ENCODE data around the gene TNS1. TPM values are rescaled to one million over a fixed set of nuclear protein-coding genes. Genes with fewer than 3 reads are reported as not detected.

The TNS1 gene
- total and polyA plus RNA-seq, 8 donors = 38.5 to 166 (median 102) TPM

DNA sequence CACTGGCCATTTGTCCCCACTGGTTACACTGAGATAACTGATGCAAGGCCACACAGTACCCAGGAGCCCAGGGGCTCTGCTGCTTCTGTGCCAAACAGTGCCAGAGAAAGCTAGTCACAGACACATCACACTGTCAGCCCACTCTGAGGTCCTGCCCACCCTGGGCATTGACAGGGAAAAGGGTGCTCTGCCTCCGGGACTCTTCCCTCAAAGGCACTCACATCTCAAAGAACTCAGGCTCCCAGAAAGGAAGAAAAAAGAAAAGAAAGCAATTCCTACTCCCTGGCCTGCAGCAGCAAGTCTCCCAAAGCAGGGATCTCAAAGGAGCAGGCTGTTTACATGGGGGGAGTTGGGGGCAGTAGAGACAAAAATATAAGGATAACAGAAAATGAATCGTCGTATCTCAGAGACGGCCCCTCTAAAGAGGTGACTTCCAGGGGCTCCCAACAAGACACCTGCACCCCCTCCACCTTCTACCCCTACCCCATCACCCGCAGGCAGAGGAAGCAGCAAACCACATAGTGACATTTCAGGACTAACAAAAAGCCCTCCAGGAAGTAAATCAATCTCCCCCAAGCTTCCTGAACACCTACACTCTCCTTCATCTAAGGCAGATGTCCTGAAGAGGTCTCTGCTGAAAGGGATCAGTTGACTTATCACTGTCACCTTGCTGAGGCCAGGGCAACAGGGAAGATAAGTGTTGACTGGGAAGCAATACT lies 247.6 kb downstream of the TNS1 start:
- TF ChIP-seq CTCF (IDR thresholded peaks at IDR 0.05) = no peak
- FAIRE-seq = no peak

GRCh38 chr2:217753460-217754200 lies 249.2 kb downstream of the TNS1 start:
- no peak overlapping the region for H3K27ac ChIP-seq
- TF ChIP-seq CTCF (IDR thresholded peaks at IDR 0.05) = no peak
- WGBS, 2 donors = 85 to 89% methylated on average over 9 of the region's 9 CpGs
- H3K27me3 ChIP-seq = no peaks in the 10 kb centered on the region
- DNase-seq (no peak), FAIRE-seq (no peak), ATAC-seq (no peak)
- no peaks in the 10 kb centered on the region for H3K4me1 ChIP-seq
- H3K9me3 ChIP-seq = no peaks in the 10 kb centered on the region
- no peaks in the 10 kb centered on the region for H3K36me3 ChIP-seq
- intact Hi-C loops (cut with DNase I) = no loop called here
- no peak overlapping the region for H3K4me3 ChIP-seq

More for the DNA sequence above, 247.6 kb downstream of the TNS1 start:
- Histone ChIP-seq H3K4me3 (no peak overlapping the region), H3K36me3 (no peaks in the 10 kb centered on the region), H3K9me3 (no peaks in the 10 kb centered on the region), H3K27ac (no peak overlapping the region), H3K4me1 (no peaks in the 10 kb centered on the region), H3K27me3 (no peaks in the 10 kb centered on the region)
- DNase-seq (no peak), ATAC-seq (no peak)
- WGBS, 2 donors = 74 to 77% methylated on average over 5 of the region's 5 CpGs
- intact Hi-C loops (cut with DNase I) = no loop called here

DNA sequence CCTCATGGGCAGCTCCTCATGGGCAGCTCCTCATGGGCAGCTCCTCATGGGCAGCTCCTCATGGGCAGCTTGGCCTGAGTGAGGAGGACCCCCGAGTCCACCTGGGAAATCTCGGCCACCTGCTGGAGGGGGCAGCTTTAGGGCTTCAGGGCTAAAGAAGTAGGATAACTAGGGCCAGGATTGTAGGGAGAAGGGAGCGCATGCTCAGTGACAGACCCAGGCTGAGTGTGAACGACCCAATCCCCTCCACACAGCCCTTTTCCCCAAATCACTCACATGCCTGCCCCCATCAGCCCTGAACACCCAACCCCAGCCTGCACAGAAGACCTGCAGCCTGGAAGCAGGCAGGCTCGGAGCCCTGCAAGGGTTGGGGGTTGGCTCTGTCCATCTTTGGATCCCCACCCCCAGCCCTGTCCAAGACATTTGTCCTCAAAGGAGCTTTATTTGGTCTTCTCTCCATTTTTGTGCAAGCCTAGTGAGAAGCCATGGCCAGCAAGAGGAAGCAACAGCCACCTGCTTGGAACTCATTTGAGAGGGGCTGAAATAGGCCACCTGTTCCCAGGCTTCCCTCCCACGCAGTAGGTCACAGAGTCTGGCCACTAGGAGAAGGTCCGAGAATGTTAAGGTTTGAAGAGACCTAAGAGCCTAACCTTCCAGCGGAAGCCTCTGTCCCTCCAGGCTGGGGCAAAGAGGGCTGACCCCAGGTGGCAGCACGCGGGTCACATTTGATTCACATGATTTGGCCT lies 249.9 kb downstream of the TNS1 start:
- Histone ChIP-seq H3K4me3 (no peak overlapping the region), H3K27me3 (no peaks in the 10 kb centered on the region), H3K9me3 (no peaks in the 10 kb centered on the region), H3K36me3 (no peaks in the 10 kb centered on the region), H3K27ac (no peak overlapping the region), H3K4me1 (no peaks in the 10 kb centered on the region)
- WGBS, 2 donors = 84 to 87% methylated on average over 10 of the region's 10 CpGs
- ATAC-seq (no peak), FAIRE-seq (no peak), DNase-seq (no peak)
- no peak for TF ChIP-seq CTCF (IDR thresholded peaks at IDR 0.05)
- intact Hi-C loops (cut with DNase I) = no loop called here

- DNase-seq (no peak), FAIRE-seq (no peak), ATAC-seq (no peak)
- TF ChIP-seq CTCF (IDR thresholded peaks at IDR 0.05) = no peak
- Histone ChIP-seq H3K36me3 (no peaks in the 10 kb centered on the region), H3K27me3 (no peaks in the 10 kb centered on the region), H3K4me1 (no peaks in the 10 kb centered on the region), H3K4me3 (no peak overlapping the region), H3K27ac (no peak overlapping the region), H3K9me3 (no peaks in the 10 kb centered on the region)
- intact Hi-C loops (cut with DNase I) = no loop called here
- WGBS, 2 donors = 80 to 90% methylated on average over 1 of the region's 1 CpG
These were observed 250.8 kb downstream of the TNS1 start for GRCh38 chr2:217751952-217752351.

Data from pancreas (tissue), 10 donors.